GM18502 (cell line): ENCODE results near the gene ACOT7.

Source experiments
- ATAC-seq: cut with Tn5 transposase; IDR thresholded peaks from one replicate; pipeline ENCODE4 v1.9.1; 2021; ENCODE audit warnings: mild to moderate bottlenecking; ENCODE audit not compliant: unreplicated experiment, poor library complexity

Gene ACOT7

DNA sequence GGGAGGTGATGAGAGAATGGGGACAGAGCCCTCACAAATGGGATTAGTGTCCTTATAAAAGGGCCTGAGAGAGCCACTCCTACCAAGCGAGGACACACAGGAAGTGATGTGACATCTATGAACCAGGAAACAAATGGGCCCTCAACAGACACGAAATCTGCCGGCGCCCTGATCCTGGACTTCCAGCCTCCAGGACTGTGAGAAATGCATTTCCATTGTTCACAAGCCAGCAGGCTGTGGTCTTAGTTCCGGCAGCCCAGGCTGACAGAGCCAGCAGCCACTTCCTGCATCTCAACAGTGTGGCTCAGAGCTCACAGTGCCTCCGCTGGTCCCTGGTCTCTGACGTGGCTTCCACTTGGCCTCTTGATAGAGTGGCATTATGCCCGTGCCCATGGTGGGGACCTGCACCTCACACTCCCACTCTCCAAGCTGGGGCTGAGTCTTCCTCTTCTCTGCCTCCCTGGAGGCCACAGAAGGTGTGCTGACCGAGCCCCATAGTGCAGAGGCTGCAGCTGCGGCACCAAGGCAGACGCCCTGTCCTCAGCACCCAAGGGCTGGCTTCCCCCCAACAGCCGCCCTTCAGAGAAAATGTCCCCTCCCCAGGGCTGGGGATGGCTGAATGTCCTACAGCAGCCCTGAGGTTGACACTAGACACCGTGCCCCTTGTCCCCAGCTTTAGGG lies 44.9 kb downstream of the ACOT7 start:
- ATAC-seq, result no peak

GRCh38 chr1:6347641-6348487 lies 45.7 kb downstream of the ACOT7 start:
- ATAC-seq, result no peak

- no peak for ATAC-seq
Observed at GRCh38 chr1:6345460-6345859, 48.1 kb downstream of the ACOT7 start.

DNA sequence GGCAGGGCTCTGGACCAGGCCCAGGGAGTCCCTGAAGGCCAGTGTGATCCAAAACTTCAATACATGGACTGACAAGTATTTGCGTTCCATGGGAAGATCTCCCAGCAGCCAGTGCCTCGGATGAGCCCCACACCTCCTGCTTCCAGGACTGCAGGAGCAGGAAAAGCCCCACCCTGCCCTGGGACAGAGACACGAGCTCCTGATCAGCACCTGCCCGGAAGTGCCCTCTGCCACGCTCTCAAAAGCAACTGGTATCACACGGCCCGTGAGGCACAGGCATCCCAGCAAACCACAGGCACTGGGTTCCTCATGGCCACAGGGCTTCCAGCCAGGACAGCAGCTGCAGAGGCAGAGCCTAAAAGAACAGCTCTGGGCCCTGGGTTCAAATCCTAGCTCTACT lies 48.6 kb downstream of the ACOT7 start:
- no peak for ATAC-seq

DNA sequence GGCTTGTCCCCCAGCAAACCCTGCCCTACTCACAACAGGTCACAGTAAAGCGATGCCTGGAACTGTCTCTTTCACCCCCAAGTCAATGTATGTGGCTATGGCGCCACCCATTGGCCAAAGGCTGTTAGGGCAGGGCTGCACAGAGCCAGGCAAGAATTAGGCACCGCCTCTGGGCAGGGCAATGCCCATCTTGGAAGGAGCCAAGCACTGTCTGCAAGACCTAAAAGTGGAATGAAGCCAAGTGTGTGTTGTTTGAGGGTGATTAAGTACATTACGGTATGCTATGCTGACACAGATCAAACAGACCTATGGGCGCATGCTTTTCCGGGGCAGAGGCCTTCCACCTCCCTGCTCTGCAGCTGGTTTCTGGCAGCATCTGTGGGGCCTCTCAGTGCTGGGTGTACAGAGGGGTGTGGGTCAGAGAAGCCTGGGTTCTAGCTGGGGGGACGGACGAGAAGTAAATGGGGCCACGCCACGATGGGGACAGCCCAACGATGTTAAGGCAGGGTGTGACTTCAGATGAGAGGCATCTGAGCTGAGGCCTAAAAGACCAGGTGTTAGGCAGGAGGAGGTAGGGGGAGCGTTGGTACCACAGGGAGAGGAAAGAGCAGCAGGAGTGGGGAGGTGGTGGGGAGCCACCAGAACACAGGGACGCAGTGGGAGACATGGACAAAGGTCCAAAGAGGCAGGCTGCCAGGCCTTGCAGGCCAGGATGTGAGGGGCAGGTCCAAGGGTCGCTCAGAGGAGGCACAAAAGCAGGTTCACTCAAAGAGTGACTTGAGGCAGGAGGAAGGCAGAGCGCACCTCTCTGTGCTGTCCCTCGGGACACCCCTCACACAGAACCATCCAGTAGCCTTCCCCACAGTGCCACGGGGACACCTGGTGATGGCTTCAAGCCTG lies 49.8 kb downstream of the ACOT7 start:
- ATAC-seq, result no peak

DNA sequence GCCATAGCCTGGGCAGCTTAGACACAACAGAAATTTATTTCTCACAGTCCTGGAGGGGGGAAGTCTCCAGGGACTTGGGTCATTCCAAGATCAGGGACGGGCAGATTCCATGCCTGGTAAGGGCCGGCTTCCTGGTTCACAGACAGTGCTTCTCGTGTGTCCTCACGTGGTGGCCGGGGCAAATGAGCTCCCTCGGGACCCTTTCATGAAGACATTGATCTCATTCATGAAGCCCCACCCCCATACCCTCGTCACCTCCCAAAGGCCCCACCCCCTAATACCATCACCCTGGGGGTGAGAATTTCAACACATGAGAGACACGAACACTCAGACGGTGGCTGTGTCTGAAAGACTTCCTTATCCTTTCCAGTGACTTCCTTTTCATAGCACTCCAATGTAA lies 51.5 kb downstream of the ACOT7 start:
- ATAC-seq, result no peak

- ATAC-seq, result no peak
Observed at GRCh38 chr1:6338695-6339094, 54.9 kb downstream of the ACOT7 start.

GRCh38 chr1:6336776-6337622 lies 56.6 kb downstream of the ACOT7 start:
- no peak for ATAC-seq

DNA sequence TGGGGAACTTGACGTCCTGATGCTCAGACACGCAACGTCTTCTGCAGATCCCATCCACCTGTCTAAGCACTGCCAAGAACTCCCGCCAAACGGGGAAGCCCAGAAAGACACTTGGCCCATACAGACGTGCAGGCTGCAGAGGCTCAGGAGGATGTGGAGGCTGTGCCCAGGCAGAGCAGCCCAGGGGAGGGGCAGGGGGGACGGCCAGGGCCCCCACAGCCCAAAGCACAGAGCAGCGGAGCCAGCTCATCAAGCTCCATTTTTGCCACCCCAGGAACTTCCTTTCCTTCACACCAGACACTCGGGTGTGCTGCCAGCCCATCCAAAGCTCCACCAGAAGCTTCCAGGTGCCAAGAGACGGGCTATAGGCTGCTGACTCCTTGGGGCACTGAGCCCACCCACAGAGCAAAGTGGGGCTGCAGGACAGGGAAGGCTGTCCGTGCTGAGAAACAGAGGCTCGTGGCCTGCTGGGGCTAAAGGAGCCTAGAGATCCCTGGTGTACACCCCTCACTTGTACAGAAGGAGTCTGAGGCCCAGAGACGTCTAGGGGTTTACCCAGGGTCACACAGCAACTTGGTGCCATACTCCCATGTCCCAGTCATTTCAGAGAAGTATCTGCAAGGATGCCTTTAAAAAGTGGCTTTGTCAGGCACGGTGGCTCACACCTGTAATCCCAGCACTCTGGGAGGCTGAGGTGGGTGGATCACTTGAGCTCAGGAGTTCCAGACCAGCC lies 59.1 kb downstream of the ACOT7 start:
- no peak for ATAC-seq

DNA sequence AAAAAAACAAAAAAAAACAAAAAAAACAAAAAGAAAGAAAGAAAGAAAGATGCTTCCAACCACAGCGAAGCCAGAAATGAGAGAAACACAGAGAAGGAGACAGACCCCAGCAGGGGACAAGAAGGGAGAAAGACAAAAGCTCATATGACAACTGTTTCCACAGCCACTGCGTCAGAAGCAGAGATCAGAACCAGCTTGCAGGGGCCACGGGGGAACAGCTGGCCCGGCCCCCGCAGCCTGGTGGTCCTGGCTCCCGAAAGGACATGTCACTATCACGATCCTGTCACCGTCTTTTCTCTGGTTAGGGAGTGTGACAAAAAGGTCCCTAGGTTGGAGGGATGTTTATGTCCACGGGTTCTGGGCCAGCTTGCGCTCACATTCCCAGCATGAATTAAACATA lies 60.7 kb downstream of the ACOT7 start:
- no peak for ATAC-seq

DNA sequence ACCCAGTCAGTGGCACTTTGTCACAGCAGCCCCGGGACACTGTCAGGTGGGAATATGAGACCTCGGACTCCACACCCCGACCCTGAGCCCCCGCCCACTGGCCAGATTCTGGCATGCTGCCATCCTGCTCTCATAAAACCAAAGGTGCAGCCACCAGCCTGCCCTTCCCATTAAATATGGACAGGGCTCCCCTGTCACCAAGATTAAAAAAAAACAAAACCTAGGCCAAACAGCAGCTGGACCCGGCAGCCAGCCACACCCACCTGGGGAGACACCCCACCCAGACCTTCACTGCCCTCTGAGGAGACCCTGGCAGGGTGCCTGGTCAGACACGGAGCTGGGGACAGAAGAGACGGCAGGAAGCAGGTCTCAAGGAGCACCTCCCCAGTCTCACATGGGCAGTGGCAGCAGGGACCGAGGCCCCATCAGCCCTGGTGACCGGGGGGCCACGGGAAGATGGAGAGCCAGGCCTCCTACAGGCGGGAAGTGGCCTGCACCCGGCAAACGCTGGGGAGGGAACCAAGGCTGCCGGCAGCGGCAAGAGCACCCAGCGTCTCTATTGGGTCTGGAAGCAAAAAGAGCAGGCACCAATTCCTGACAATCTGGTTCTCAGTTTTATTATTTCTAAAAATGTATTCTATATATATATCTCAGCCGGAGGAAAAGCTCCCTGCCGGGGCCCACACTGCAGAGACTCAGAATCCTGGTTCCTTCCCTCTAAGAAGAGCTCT lies 61.9 kb downstream of the ACOT7 start:
- ATAC-seq, result no peak

- ATAC-seq, result no peak
Observed at GRCh38 chr1:6330410-6330911, 63.1 kb downstream of the ACOT7 start.

GRCh38 chr1:6329851-6330250 lies 63.7 kb downstream of the ACOT7 start:
- no peak for ATAC-seq

DNA sequence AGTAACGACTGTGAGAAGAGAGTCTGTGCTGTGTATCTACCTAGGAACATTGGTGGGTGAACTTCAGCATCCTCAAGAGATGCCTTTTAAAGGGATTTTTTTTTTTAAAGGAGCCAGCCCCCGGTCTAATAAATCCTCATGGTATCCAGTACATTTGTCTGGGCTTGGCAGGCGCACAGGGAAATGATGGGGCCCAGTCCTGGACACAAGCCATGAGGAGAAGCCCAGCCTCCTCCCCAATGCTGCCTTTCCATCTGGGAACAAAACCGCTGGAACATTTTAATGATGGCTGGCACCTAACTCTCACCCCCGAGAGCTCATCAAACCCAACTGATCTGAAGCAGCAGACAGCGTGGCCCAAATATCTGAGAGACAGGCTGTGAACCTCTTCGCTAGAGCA lies 64.2 kb downstream of the ACOT7 start:
- ATAC-seq, result no peak

DNA sequence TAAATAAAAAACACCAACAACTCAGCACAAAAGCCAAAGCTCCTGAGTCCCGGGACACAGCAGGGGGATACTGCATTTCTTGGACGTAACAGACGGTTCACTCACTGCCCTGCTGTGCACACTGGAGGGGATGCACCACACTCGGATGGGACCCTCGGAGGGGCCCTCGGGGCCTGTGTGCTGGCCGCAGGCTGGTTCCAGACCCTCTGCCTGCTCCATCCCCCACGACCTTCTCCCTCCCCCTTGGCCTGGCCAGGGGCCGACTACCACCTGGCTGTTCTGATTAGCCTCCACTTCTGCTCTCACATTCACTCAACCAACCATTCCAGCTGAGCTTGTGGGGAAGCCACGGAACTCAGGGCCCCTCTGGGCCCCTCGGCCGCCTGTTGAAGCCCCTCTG lies 64.9 kb downstream of the ACOT7 start:
- no peak for ATAC-seq

- no peak for ATAC-seq
Observed at GRCh38 chr1:6328091-6328490, 65.5 kb downstream of the ACOT7 start.

DNA sequence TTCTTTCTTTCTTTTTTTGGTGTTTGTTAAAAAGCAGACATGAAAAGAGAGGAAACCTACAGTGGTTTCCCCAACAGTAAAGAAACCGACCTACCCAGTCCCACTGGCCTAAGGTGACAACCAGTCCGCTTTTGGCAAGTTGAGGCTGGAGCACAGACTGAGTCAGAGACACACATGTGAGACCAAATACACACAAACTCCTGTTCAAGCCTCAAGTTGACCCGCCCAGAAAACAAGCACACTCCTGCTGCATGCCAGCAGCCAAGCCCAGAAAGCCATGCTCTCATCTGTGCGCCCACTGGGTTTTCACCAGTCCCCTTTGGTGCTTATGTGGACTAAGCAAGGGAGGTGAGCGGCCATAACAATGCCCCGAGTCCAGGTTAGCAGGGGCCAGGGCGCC lies 68.1 kb downstream of the ACOT7 start:
- ATAC-seq, result no peak

DNA sequence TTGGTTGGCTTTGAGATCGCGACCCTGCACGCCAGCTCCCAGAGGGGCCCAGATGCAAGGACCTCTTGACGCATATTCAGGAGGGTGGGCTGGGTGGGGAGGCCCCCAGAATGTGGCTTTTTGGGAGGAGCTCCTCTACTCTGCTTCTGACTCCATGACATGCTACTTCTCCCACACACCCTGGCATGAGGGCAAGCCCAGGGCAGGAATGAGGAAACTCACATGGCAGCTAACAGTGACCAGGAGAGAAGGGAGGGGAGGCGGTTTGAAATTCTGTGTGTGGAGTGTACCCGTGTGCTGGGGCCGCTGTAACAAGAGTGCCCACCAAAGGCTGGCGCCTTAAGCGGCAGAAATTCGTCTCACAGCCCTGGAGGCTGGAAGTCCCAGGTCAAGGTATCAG lies 71.4 kb downstream of the ACOT7 start:
- no peak for ATAC-seq

DNA sequence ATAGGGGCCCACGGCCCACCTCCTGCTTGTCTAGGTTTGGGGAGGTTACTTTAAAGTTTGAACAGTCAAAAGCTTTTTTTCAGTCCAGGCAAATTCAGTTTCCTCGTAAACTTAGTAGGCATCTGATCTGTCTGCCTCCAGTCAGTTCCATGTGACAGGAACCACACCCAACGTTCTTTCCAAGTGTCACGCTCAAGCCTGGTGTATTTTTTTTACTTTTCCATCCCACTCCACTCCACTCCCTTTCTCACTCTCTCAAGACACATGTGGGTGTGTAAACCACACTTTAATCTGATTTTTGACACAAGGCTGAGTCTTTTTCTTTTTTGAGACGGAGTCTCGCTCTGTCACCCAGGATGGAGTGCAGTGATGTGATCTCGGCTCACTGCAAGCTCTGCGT lies 72.4 kb downstream of the ACOT7 start:
- ATAC-seq, result no peak
